ENCODE results near the gene ISYNA1.

Gene ISYNA1

GRCh38 chr19:18445262-18445948, 7.5 kb upstream of the ISYNA1 start:
- no peak for TF ChIP-seq CTCF (IDR thresholded peaks at IDR 0.05)
- Histone ChIP-seq H3K36me3 (peaks cover 90% of the 10 kb centered on the region), H3K9me3 (no peaks in the 10 kb centered on the region), H3K27me3 (no peaks in the 10 kb centered on the region), H3K4me3 (ENCODE audit: low read depth in 1 of 2, low read length in 1 of 2) (no peak overlapping the region), H3K4me1 (ENCODE audit: control insufficient read depth in 1 of 2, insufficient read depth in 1 of 2, low read depth in 1 of 2, low read length in 1 of 2) (no peaks in the 10 kb centered on the region), H3K27ac (no peak overlapping the region)

- H3K36me3 ChIP-seq = peaks cover 81% of the 10 kb centered on the region
- H3K4me1 ChIP-seq (ENCODE audit: control insufficient read depth in 1 of 2, insufficient read depth in 1 of 2, low read depth in 1 of 2, low read length in 1 of 2) = no peaks in the 10 kb centered on the region
- H3K4me3 ChIP-seq (ENCODE audit: low read depth in 1 of 2, low read length in 1 of 2) = no peak overlapping the region
Observed at GRCh38 chr19:18444513-18444912, 6.6 kb upstream of the ISYNA1 start.

DNA sequence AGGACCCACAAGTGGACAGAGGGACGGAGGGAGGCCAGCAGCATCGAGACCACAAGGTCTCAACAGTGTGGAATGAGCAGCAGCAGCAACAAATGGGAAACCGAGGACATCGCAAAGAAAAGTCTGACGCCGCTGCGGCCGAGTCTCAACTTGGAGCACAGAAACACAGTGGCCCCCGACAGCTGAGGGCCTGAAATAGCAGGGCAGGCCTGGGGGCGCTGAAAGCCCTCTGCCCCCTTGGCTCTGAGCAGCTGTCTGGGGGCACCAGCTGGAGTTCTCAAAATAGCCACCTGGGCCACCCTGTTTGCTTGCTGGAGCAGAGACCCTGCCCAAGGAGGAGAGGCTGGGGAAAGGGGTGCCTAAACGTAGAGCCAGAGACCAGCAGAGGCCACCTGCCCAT, 5.9 kb upstream of the ISYNA1 start:
- TF ChIP-seq CTCF (IDR thresholded peaks at IDR 0.05) = no peak
- no peak overlapping the region for H3K27ac ChIP-seq
- H3K27me3 ChIP-seq = peaks cover 16% of the 10 kb centered on the region
- H3K4me1 ChIP-seq (ENCODE audit: control insufficient read depth in 1 of 2, insufficient read depth in 1 of 2, low read depth in 1 of 2, low read length in 1 of 2) = no peaks in the 10 kb centered on the region
- H3K36me3 ChIP-seq = peaks cover 74% of the 10 kb centered on the region
- no peaks in the 10 kb centered on the region for H3K9me3 ChIP-seq
- no peak overlapping the region for H3K4me3 ChIP-seq (ENCODE audit: low read depth in 1 of 2, low read length in 1 of 2)

More at GRCh38 chr19:18444513-18444912, 6.6 kb upstream of the ISYNA1 start:
- Histone ChIP-seq H3K9me3 (no peaks in the 10 kb centered on the region), H3K27me3 (peaks cover 9% of the 10 kb centered on the region), H3K27ac (no peak overlapping the region)
- no peak for TF ChIP-seq CTCF (IDR thresholded peaks at IDR 0.05)

DNA sequence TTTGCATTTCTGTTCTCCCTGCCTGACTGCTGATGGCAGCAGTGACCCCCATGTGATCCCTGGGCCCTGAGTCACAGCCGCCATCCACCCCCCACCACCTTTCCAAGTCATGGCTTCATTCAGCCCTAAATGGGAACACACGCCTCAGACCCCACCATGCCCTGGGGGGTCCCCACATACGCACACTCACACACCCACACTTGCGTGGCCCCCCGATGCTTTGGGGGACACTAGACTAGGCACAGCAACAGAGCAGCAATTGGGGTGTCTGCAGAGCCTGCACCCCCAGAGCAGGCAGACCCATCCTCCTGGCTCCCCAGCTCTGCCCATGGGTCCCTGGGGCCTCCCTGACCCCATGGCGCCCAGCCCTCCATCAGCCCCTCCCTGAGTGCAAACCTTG, 5.5 kb upstream of the ISYNA1 start:
- Histone ChIP-seq H3K4me1 (ENCODE audit: control insufficient read depth in 1 of 2, insufficient read depth in 1 of 2, low read depth in 1 of 2, low read length in 1 of 2) (peaks cover under 1 to 1% of the 10 kb centered on the region in 2 experiments), H3K4me3 (ENCODE audit: low read depth in 1 of 2, low read length in 1 of 2) (no peak overlapping the region), H3K27ac (no peak overlapping the region)

DNA sequence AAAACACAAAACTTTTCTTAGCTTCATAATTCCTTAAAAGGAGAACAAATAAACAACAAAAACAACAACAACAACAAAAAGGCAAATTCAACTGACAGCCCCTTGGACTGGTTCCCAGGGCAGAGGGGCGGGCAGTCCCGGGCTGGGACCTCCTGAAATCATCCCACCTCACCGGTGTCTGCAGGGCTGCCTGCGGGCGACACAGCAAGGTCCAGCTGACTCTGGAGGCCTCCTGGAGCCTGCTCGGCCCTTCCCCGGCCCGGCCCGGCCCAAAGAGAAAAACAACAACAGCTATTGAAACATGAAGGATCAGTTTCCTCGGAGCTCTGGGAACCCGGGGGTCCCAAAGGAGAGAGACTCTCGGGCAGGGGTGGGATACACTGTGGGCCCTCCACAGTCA, 5.0 kb upstream of the ISYNA1 start:
- H3K36me3 ChIP-seq = peaks cover 66% of the 10 kb centered on the region
- peaks cover 25% of the 10 kb centered on the region for H3K27me3 ChIP-seq
- H3K4me1 ChIP-seq (ENCODE audit: control insufficient read depth in 1 of 2, insufficient read depth in 1 of 2, low read depth in 1 of 2, low read length in 1 of 2) = peaks cover 3 to 6% of the 10 kb centered on the region in 2 experiments
- TF ChIP-seq CTCF (IDR thresholded peaks at IDR 0.05) = no peak
- no peak overlapping the region for H3K27ac ChIP-seq
- H3K9me3 ChIP-seq = no peaks in the 10 kb centered on the region
- no peak overlapping the region for H3K4me3 ChIP-seq (ENCODE audit: low read depth in 1 of 2, low read length in 1 of 2)

More for the DNA sequence above, 5.5 kb upstream of the ISYNA1 start:
- peaks cover 20% of the 10 kb centered on the region for H3K27me3 ChIP-seq
- no peaks in the 10 kb centered on the region for H3K9me3 ChIP-seq
- no peak for TF ChIP-seq CTCF (IDR thresholded peaks at IDR 0.05)
- H3K36me3 ChIP-seq = peaks cover 70% of the 10 kb centered on the region

All from neutrophil (primary cell).